Osteocyte (in vitro differentiated cells): ENCODE data around the gene NYAP2. TPM values are rescaled to one million over a fixed set of nuclear protein-coding genes. Genes with fewer than 3 reads are reported as not detected.

Experiments
- DNase-seq: peaks from one replicate; pipeline ENCODE4 v3.0.0; 2021; ENCODE audit warnings: mixed read lengths; ENCODE audit not compliant: unreplicated experiment; ENCODE audit errors: extremely low spot score
- H3K27ac Mint-ChIP-seq: one replicate; pipeline ENCODE4 v1.8.0; 2021; ENCODE audit warnings: mild to moderate bottlenecking, mixed read lengths; ENCODE audit not compliant: unreplicated experiment
- H3K27me3 Mint-ChIP-seq: one replicate; pipeline ENCODE4 v1.8.0; 2021; ENCODE audit warnings: mixed read lengths; ENCODE audit not compliant: unreplicated experiment
- H3K36me3 Mint-ChIP-seq: one replicate; pipeline ENCODE4 v1.8.0; 2021; ENCODE audit warnings: mixed read lengths; ENCODE audit not compliant: unreplicated experiment
- H3K4me1 Mint-ChIP-seq: one replicate; pipeline ENCODE4 v1.8.0; 2021; ENCODE audit warnings: mixed read lengths; ENCODE audit not compliant: unreplicated experiment
- H3K4me3 Mint-ChIP-seq: one replicate; pipeline ENCODE4 v1.8.0; 2021; ENCODE audit warnings: mild to moderate bottlenecking, moderate library complexity, mixed read lengths; ENCODE audit not compliant: unreplicated experiment
- H3K9me3 Mint-ChIP-seq: one replicate; pipeline ENCODE4 v1.8.0; 2021; ENCODE audit warnings: mixed read lengths; ENCODE audit not compliant: unreplicated experiment
- CTCF ChIP-seq: fragments of 200-600 bp; sonication (generic); IDR thresholded peaks from 2 replicates; pipeline ENCODE4 v1.5.0; 2021; ENCODE audit warnings: antibody characterized with exemption, mild to moderate bottlenecking, moderate library complexity
- total RNA-seq: library from RNA; stranded (reverse); gene quantifications from 2 replicates; pipeline ENCODE4 v1.2.1, GENCODE V29; 2021

NYAP2 gene
- total RNA-seq, 1 donor from 2014 or later: not detected

- no peak overlapping the region for H3K27ac Mint-ChIP-seq
- no peak for DNase-seq
- H3K27me3 Mint-ChIP-seq: peaks cover 17% of the 10 kb centered on the region
- H3K36me3 Mint-ChIP-seq: no peaks in the 10 kb centered on the region
- no peaks in the 10 kb centered on the region for H3K4me1 Mint-ChIP-seq
- no peak overlapping the region for H3K4me3 Mint-ChIP-seq
- H3K9me3 Mint-ChIP-seq: no peaks in the 10 kb centered on the region
- no peak for TF ChIP-seq CTCF
Measured at GRCh38 chr2:225422145-225422544, 22.6 kb downstream of the NYAP2 start.

GRCh38 chr2:225425284-225425683, 25.8 kb downstream of the NYAP2 start:
- no peak for DNase-seq
- TF ChIP-seq CTCF: no peak
- no peak overlapping the region for H3K27ac Mint-ChIP-seq
- H3K4me3 Mint-ChIP-seq: no peak overlapping the region
- no peaks in the 10 kb centered on the region for H3K9me3 Mint-ChIP-seq
- H3K4me1 Mint-ChIP-seq: no peaks in the 10 kb centered on the region
- H3K27me3 Mint-ChIP-seq: peaks cover 9% of the 10 kb centered on the region
- no peaks in the 10 kb centered on the region for H3K36me3 Mint-ChIP-seq

GRCh38 chr2:225428360-225428759, 28.9 kb downstream of the NYAP2 start:
- DNase-seq: no peak
- Mint-ChIP-seq H3K36me3 (no peaks in the 10 kb centered on the region), H3K27ac (no peak overlapping the region), H3K4me1 (no peaks in the 10 kb centered on the region), H3K27me3 (peaks cover 9% of the 10 kb centered on the region), H3K9me3 (no peaks in the 10 kb centered on the region), H3K4me3 (no peak overlapping the region)
- TF ChIP-seq CTCF: no peak

GRCh38 chr2:225429717-225430116, 30.2 kb downstream of the NYAP2 start:
- Mint-ChIP-seq H3K27me3 (peaks cover 9% of the 10 kb centered on the region), H3K4me3 (no peak overlapping the region), H3K36me3 (no peaks in the 10 kb centered on the region), H3K27ac (no peak overlapping the region), H3K4me1 (no peaks in the 10 kb centered on the region), H3K9me3 (no peaks in the 10 kb centered on the region)
- no peak for TF ChIP-seq CTCF
- no peak for DNase-seq

- Mint-ChIP-seq H3K4me3 (no peak overlapping the region), H3K4me1 (no peaks in the 10 kb centered on the region), H3K36me3 (no peaks in the 10 kb centered on the region), H3K27ac (no peak overlapping the region), H3K27me3 (peaks cover 6% of the 10 kb centered on the region), H3K9me3 (no peaks in the 10 kb centered on the region)
- no peak for TF ChIP-seq CTCF
- DNase-seq: no peak
Measured at GRCh38 chr2:225431105-225431863, 31.8 kb downstream of the NYAP2 start.
